Spleen (tissue), 7 donors: ENCODE data around the gene LAMB1.

Source experiments
- POLR2A ChIP-seq, 3 donors: fragments of 450-650 bp; IDR thresholded peaks; one replicate each; pipeline ENCODE4 v1.5.1; 2017; ENCODE audit warnings: antibody characterized with exemption in 3 of 3, mild to moderate bottlenecking in 1 of 3
- POLR2AphosphoS5 ChIP-seq, 3 donors: sonication (generic); formaldehyde crosslinking; IDR thresholded peaks; one replicate each; pipeline ENCODE4 v1.5.1; 2017; ENCODE audit warnings: antibody characterized with exemption in 3 of 3
- TF ChIP-seq, protein P1 (sequence below), 11 experiments: fragments of 200-600 bp in 7 of 11; fragments of 450-650 bp in 4 of 11; sonication (generic) in 4 of 11; IDR thresholded peaks in 8 of 11; conservative IDR thresholded peaks in 3 of 11; 1 replicate in 7 of 11; 2 replicates in 4 of 11; pipeline versions ENCODE4 v1.4.0 to v1.8.0; 2016 to 2021; ENCODE audit warnings: antibody characterized with exemption in 11 of 11, inconsistent platforms in 4 of 11, mild to moderate bottlenecking in 1 of 11
- donor health status: DM: no; HTN: no; CAD: no; lungs with moderate emphysema.
- donor health status: DM: no; HTN: no; CAD: no.
- donor health status: DM: no; HTN: no; CAD: no.

DNA sequence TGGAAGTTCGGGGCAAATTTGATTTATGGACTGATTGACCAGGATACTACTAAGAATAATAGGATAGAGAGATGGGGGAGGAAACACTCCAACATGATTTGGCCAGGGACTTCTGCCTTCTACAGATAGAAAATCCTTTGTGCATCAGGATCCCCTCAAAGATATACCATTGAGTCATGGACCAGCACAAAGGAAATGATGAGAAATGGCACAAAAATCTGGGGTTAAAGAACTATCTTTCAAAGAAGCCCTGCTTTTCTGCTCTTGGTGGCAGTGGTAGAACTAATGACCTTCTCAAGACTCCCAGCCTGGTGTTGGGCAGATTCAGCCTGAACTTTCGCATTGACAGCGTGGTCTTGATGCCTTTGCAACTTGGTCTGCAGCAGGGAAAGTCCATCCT, 27.6 kb upstream of the LAMB1 start:
- TF ChIP-seq, protein P1, sequence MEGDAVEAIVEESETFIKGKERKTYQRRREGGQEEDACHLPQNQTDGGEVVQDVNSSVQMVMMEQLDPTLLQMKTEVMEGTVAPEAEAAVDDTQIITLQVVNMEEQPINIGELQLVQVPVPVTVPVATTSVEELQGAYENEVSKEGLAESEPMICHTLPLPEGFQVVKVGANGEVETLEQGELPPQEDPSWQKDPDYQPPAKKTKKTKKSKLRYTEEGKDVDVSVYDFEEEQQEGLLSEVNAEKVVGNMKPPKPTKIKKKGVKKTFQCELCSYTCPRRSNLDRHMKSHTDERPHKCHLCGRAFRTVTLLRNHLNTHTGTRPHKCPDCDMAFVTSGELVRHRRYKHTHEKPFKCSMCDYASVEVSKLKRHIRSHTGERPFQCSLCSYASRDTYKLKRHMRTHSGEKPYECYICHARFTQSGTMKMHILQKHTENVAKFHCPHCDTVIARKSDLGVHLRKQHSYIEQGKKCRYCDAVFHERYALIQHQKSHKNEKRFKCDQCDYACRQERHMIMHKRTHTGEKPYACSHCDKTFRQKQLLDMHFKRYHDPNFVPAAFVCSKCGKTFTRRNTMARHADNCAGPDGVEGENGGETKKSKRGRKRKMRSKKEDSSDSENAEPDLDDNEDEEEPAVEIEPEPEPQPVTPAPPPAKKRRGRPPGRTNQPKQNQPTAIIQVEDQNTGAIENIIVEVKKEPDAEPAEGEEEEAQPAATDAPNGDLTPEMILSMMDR (IDR thresholded peaks at IDR 0.05 in 8 of 11, conservative IDR thresholded peaks at IDR 0.05 in 3 of 11): no peak
- TF ChIP-seq POLR2A (IDR thresholded peaks at IDR 0.05): no peak
- no peak for TF ChIP-seq POLR2AphosphoS5 (IDR thresholded peaks at IDR 0.05)
